Activated CD8-positive, alpha-beta memory T cell treated with anti-CD3 and anti-CD28 coated beads, Interleukin-2, amount 50 U/mL, for 1 hour (primary cell): ENCODE data around the gene AHCTF1.
"Not testable (repeated sequence)": the region's sequence is repeated elsewhere in the genome, so short reads cannot be mapped to it uniquely, and the experiment has no call there.

Source experiments
- DNase-seq: peaks from one replicate; pipeline ENCODE4 v3.0.0-alpha.2; 2020; ENCODE audit errors: extremely low read depth

AHCTF1 gene

DNA sequence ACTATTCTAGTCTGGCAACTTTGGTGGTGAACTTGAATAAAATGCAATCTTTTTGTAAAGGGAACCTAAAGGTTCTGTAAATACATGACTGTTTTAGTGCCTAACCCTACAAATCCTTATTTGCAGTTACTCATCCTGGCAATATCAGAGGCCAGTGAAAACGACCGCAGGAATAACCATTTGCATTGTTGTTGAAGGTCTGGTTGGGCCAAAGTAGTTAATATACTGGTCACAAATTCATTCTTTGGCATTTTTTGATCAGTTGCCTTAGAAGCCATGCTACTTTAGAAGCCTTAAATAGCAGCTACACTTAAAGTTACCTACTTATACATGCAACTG is 93.7 kb downstream of the AHCTF1 start:
- DNase-seq = no peak

GRCh38 chr1:246837418-246838117 is 94.2 kb downstream of the AHCTF1 start:
- no peak for DNase-seq

GRCh38 chr1:246836209-246836966 is 95.4 kb downstream of the AHCTF1 start:
- no peak for DNase-seq

GRCh38 chr1:246831543-246831942 is 100.2 kb downstream of the AHCTF1 start:
- DNase-seq = no peak

GRCh38 chr1:246828818-246829217 is 102.9 kb downstream of the AHCTF1 start:
- no peak for DNase-seq

DNA sequence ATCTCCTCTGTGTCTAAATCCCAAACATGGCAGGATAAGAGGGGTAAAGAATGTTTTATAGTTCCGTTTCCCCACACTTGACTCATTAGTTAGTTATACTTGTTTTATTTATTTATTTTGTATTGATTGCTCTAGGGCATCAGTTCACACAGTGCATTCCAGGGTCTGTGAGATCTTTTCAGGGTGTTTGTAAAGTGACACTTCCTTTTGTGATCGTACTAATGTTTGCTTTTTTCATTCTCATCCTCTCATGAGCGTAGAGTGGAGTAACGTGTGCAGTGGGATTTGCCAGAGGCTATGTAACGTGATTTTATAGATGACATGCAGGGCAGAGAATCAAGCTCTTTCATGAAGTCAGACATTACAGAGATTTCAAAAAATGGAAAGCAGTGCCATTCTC is 104.4 kb downstream of the AHCTF1 start:
- no peak for DNase-seq

DNA sequence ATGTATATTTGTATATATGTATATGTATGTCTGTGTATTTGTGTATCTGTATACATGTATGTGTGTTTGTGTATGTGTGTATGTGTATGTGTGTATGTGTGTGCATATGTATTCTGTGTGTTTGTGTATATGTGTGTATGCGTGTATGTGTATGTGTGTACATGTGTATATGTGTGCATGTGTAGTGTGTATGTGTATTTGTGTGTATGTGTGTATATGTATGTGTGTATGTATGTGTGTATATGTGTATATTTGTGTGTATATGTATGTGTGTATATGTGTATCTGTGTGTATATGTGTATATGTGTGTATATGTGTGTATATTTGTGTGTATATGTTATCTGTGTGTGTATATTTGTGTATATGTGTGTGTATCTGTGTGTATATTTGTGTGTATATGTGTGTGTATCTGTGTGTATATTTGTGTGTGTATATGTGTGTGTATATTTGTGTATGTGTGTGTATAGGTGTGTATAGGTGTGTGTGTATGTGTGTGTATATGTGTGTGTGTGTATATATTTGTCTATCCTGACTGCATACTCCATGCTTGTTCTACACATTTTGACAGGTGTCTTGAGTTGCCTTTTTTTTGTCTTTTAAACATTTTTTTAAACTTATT is 106.1 kb downstream of the AHCTF1 start:
- DNase-seq = no peak

- DNase-seq = no peak
Measured at GRCh38 chr1:246824541-246824940, 107.2 kb downstream of the AHCTF1 start.

DNA sequence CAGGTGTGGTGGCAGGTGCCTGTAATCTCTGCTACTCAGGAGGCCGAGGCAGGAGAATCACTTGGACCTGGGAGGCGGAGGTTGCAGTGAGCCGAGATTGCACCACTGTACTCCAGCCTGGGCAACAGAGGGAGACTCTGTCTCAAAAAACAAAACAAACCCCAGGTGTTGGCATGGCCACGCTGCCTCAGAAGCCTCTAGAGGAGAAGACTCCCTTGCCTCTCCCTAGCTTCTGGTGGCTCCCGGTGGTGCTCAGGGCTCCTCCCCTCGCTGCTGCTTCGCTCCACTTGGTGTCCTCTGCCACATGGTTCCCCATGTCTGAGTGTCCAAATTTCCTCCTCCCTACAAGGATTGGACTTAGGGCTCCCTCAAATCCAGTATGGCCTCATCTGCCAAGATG is 109.6 kb downstream of the AHCTF1 start:
- not testable (repeated sequence) for DNase-seq

- DNase-seq = no peak
Measured at GRCh38 chr1:246820666-246821065, 111.1 kb downstream of the AHCTF1 start.

- DNase-seq = not testable (repeated sequence)
Measured at GRCh38 chr1:246817778-246818177, 114.0 kb downstream of the AHCTF1 start.

- no peak for DNase-seq
Measured at GRCh38 chr1:246815693-246816270, 116.0 kb downstream of the AHCTF1 start.

- DNase-seq = no peak
Measured at GRCh38 chr1:246814890-246815289, 116.9 kb downstream of the AHCTF1 start.

GRCh38 chr1:246813325-246813724 is 118.4 kb downstream of the AHCTF1 start:
- DNase-seq = not testable (repeated sequence)

GRCh38 chr1:246811985-246812384 is 119.8 kb downstream of the AHCTF1 start:
- DNase-seq = no peak

GRCh38 chr1:246809473-246809872 is 122.3 kb downstream of the AHCTF1 start:
- no peak for DNase-seq

GRCh38 chr1:246805135-246805716 is 126.5 kb downstream of the AHCTF1 start:
- no peak for DNase-seq

GRCh38 chr1:246803883-246804282 is 127.9 kb downstream of the AHCTF1 start:
- DNase-seq = no peak

GRCh38 chr1:246803373-246803772 is 128.4 kb downstream of the AHCTF1 start:
- no peak for DNase-seq

GRCh38 chr1:246801241-246802020 is 130.3 kb downstream of the AHCTF1 start:
- no peak for DNase-seq

GRCh38 chr1:246800756-246801155 is 131.0 kb downstream of the AHCTF1 start:
- DNase-seq = no peak
